ENCODE results near the gene PRDM13. TPM values are rescaled to one million over a fixed set of nuclear protein-coding genes. Genes with fewer than 3 reads are reported as not detected.

The PRDM13 gene
- total RNA-seq, 1 donor = not detected

DNA sequence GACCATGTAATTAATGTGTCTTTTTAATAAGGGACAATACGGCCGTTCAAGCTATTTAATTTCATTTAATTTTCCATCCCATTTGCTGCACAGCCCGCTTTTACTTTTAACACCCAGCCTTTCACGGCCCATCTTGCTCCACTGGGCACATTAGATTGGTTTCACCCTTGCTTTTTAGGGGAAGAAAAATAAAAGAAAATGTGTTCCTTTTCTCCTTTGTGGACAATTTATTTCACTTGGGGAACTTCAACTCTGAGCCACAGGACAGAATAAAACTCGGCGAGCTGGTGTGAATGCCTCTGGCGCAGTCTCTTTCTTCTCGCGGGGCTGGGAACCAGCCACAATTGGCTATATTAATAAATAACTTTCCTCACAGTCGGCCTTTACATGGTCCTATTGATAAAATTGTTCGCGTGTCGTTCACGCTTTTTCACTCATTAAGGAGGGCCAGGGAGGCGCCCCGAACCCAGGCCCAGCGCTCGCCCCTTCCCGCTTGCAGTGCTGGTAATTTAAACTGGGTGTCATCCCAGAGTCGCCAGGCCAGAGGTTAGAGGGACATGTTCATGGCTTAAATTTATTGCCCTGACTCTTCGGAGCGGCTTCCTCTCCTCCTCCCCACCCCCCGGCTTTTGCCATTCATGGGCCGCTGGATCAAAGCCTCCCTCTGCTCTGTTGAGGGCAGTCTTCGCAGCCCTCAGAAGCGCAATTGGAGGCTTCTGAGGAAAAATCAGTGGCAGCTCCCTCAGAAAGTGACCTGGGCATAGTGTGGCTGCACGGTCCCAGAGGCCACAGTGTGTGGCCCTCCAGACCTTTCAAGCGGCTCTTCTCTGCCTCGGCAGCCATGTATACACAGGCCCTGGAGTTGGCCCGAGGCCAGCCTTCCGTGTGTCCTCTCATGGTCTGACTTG is 2.2 kb upstream of the PRDM13 start:
- H3K4me3 ChIP-seq (ENCODE audit: low read depth, low read length) = no peak overlapping the region
- DNase-seq (ENCODE audit: low read depth) = no peak
- TF ChIP-seq, protein P1, sequence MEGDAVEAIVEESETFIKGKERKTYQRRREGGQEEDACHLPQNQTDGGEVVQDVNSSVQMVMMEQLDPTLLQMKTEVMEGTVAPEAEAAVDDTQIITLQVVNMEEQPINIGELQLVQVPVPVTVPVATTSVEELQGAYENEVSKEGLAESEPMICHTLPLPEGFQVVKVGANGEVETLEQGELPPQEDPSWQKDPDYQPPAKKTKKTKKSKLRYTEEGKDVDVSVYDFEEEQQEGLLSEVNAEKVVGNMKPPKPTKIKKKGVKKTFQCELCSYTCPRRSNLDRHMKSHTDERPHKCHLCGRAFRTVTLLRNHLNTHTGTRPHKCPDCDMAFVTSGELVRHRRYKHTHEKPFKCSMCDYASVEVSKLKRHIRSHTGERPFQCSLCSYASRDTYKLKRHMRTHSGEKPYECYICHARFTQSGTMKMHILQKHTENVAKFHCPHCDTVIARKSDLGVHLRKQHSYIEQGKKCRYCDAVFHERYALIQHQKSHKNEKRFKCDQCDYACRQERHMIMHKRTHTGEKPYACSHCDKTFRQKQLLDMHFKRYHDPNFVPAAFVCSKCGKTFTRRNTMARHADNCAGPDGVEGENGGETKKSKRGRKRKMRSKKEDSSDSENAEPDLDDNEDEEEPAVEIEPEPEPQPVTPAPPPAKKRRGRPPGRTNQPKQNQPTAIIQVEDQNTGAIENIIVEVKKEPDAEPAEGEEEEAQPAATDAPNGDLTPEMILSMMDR (IDR thresholded peaks at IDR 0.05; ENCODE audit: insufficient read depth, low read length) = no peak

DNA sequence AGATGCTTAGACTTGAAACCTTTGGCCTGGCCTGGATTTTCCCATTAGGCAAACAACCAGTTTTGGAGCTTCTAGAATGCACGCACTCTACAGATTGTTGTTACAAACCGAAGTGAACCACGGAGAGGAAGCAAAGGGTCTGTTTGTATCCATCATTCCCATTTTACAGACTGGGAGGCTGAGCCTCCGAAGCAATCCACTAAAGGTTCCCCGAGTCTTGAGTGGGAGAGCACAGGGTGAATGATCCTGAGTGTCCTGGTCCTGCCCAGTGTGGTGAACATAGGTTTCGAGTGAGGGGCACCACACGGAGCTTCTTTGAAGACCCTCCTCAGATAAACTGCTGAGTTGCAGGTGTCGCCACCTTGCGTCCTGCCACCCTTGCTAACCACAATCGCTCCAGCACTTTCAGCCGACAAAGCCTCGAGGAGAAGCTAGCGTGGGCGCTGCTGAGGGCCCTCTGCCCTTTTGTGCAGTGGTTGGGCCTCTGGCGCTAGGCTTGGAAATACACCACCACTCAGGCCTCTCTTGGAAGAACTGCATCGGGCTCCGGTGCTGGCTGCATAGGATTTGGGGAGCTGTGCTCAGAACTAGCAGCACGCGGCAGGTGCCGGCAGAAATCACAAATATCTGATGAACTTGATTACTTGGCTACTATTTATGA is 1.4 kb upstream of the PRDM13 start:
- H3K4me3 ChIP-seq (ENCODE audit: low read depth, low read length) = no peak overlapping the region
- TF ChIP-seq, protein P1 (IDR thresholded peaks at IDR 0.05; ENCODE audit: insufficient read depth, low read length) = no peak
- DNase-seq (ENCODE audit: low read depth) = no peak

DNA sequence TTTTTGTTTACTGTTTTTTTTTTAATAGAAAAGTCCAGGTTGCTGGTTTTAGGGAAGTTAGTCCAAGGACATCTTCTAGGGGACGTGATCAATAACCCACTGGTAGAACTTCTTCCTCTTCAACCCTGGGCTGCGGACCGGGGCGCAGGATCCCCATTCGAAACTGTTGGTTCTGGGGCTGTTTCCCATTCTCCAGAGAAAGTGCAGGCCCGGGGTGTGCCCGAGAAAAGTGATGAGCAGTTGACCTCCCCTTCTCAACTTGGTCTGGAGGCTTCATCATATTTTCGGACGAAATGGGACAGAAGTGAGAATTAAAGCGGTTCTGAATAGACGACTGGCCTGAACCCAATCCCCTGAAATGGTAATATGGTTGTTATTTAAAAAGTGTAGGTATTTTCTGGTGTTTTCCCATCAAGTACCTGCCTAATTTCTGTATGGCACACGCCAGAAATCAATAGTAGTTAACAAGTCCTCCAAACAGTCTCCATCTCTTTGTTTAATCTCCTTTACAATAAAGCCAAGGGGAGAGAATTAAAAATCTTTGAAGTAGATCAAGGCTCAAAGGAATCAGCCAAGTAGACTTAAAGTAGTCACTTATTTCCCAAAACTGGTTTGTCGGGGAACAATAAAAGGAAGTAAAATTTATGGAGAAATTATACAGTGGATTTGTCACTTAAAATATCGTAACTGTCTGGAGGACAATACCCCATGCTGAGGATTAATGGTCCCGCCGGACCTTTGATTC is 550 bp upstream of the PRDM13 start:
- no peak for DNase-seq (ENCODE audit: low read depth)
- TF ChIP-seq, protein P1 (IDR thresholded peaks at IDR 0.05; ENCODE audit: insufficient read depth, low read length) = no peak
- H3K4me3 ChIP-seq (ENCODE audit: low read depth, low read length) = no peak overlapping the region

DNA sequence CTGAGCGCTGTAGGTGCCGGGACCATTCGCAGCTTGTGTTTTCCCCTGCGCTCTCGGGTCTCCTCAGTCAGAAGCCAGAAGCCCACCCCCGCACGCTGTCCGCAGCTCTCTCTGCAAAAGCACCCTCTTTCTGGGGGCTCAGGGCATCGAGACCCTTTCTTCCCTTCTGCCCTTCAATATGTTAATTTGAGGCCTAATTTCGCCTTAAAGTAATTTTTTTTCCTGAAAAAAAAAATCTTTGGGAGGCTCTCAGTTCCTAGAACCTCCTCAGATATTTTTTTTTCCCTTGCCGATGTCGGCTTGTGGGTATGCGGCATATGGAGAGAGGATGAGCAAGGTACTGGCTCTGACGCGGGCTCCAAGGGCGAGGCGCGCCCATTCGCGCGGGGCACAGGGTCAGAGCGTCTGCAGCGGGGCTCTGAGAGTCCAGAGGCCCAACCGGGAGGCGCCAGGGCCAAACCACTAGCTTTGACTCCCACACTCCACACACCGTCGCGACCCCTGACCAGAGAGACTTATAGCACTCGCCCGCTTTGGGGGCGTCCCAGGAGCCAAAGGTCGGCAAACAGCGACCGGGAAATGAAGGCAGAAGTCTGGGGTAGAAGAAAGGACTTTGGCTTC is 893 bp downstream of the PRDM13 start:
- TF ChIP-seq, protein P1 (IDR thresholded peaks at IDR 0.05; ENCODE audit: insufficient read depth, low read length) = no peak

DNA sequence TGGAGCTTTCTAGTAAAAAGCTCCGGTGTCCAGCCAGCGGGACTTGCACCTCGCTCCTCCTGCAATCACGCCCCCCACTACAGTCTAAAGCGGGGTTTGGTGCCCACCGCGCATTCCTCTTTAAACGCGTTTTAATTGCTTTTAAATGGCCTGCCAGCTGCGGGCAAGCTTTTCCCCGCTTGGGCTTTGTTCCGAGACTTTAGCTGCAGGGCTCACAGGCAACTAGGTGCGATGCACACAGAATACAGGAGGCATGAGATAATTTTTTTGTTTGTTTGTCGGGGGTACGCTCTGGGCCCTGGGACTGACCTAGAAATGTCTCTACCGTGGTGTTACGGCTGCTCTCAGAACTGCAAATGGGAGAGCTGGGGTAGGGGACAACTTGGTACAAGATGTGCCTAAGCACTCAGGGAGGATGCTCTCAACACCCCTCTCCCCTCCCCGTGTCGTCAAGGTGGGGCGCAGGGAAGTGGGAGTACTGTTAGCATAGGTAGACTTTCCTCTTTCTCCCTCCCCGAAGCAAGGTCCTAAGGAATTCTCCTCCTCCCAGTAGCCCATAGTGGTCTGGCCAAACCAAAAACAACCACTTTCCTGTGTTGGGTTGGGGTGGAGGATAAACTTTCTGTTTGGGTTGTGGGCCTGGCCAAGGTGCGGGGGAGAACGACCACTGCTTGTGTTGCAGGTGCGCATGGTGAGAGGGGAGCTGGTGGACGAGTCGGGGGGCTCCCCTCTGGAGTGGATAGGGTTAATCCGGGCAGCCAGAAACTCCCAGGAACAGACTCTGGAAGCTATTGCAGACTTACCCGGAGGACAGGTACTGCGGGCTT is 1.6 kb downstream of the PRDM13 start:
- no peak overlapping the region for H3K4me3 ChIP-seq (ENCODE audit: low read depth, low read length)
- TF ChIP-seq, protein P1 (IDR thresholded peaks at IDR 0.05; ENCODE audit: insufficient read depth, low read length) = no peak
- DNase-seq (ENCODE audit: low read depth) = no peak

More for the DNA sequence above, 893 bp downstream of the PRDM13 start:
- DNase-seq (ENCODE audit: low read depth) = no peak
- no peak overlapping the region for H3K4me3 ChIP-seq (ENCODE audit: low read depth, low read length)

All from fibroblast of the aortic adventitia (primary cell).